Endothelial cell of umbilical vein (primary cell): Measurements from ENCODE around the gene CABLES1. TPM values are rescaled to one million over a fixed set of nuclear protein-coding genes. Genes with fewer than 3 reads are reported as not detected.

Experiments
- BruUV-seq: library from RNA; stranded (reverse); fragments of 400-500 nt; replicated peaks from 2 replicates; lab custom pipeline; 2021; lab: Mats Ljungman, UMichigan
- CTCF ChIA-PET: fragments of 300-600, 350-600 bp; sonication (Branson Sonifier 250); formaldehyde crosslinking; loops from one replicate; lab custom pipeline; 2021; ENCODE audit warnings: antibody characterized with exemption, inconsistent platforms; lab: Charles Lee
- POLR2A ChIA-PET: fragments of 300-600, 350-600 bp; sonication (Branson Sonifier 250); formaldehyde crosslinking; loops from one replicate; lab custom pipeline; 2021; ENCODE audit warnings: antibody characterized with exemption, inconsistent platforms; lab: Charles Lee
- DNase-seq: peaks from one replicate; pipeline ENCODE4 v3.0.0-alpha.2; 2011; ENCODE audit warnings: low read depth, low spot score
- FAIRE-seq: peaks from 2 replicates; lab custom pipeline; 2011; peaks lifted over from hg19 to GRCh38; lab: Jason Lieb, UNC
- H2AFZ ChIP-seq: 2 replicates; pipeline ENCODE4 v1.6.0; 2012; ENCODE audit warnings: low read depth, low read length, control low read depth, inconsistent platforms
- H3K27ac ChIP-seq: 2 replicates; pipeline ENCODE4 v1.5.1; 2011; ENCODE audit warnings: low read depth, mild to moderate bottlenecking, control low read depth, low read length, moderate library complexity; ENCODE audit not compliant: insufficient read depth
- H3K27me3 ChIP-seq, 2 experiments: 2 replicates each; pipeline versions ENCODE4 v1.6.0 to v1.6.1; 2011; ENCODE audit warnings: low read length in 2 of 2, mixed read lengths in 1 of 2; ENCODE audit not compliant: control insufficient read depth in 2 of 2, insufficient read depth in 2 of 2
- H3K36me3 ChIP-seq, 2 experiments: 2 replicates in 1 of 2; 3 replicates in 1 of 2; pipeline ENCODE4 v1.5.1; 2011; ENCODE audit warnings: low read length in 2 of 2, mild to moderate bottlenecking in 1 of 2, moderate library complexity in 1 of 2; ENCODE audit not compliant: control insufficient read depth in 2 of 2, insufficient read depth in 2 of 2; ENCODE audit errors: extremely low read depth in 1 of 2
- H3K4me1 ChIP-seq: 3 replicates; pipeline ENCODE4 v1.5.1; 2011; ENCODE audit warnings: mild to moderate bottlenecking, low read length; ENCODE audit not compliant: control insufficient read depth, insufficient read depth; ENCODE audit errors: extremely low read depth
- H3K4me2 ChIP-seq: 2 replicates; pipeline ENCODE4 v1.6.1; 2011; ENCODE audit warnings: low read length, control low read depth, mixed read lengths; ENCODE audit not compliant: insufficient read depth
- H3K4me3 ChIP-seq, 3 experiments: fragments of 200-600 bp in 1 of 3; sonication (generic), shearing (Covaris generic) in 1 of 3; replicated peaks in 1 of 3; 2 replicates each; pipeline ENCODE4 v1.5.1; 2011 to 2016; ENCODE audit warnings: control low read depth in 3 of 3, low read length in 3 of 3, mild to moderate bottlenecking in 2 of 3, inconsistent platforms in 1 of 3, low read depth in 1 of 3, moderate library complexity in 1 of 3; ENCODE audit not compliant: insufficient read depth in 1 of 3
- H3K79me2 ChIP-seq: 2 replicates; pipeline ENCODE4 v1.6.0; 2012; ENCODE audit warnings: low read length, inconsistent platforms; ENCODE audit not compliant: control insufficient read depth, insufficient read depth
- H3K9ac ChIP-seq: replicated peaks from 2 replicates; pipeline ENCODE3; 2011; ENCODE audit warnings: low read length, control low read depth; ENCODE audit not compliant: insufficient read depth; ENCODE audit errors: extremely low read depth
- H3K9me1 ChIP-seq: replicated peaks from 3 replicates; pipeline ENCODE4 v1.6.0; 2011; ENCODE audit warnings: mild to moderate bottlenecking, low read length; ENCODE audit not compliant: control insufficient read depth, insufficient read depth; ENCODE audit errors: extremely low read depth
- H3K9me3 ChIP-seq: replicated peaks from 2 replicates; pipeline ENCODE4 v1.5.1; 2012; ENCODE audit warnings: low read length, inconsistent platforms; ENCODE audit not compliant: control insufficient read depth, insufficient read depth
- H4K20me1 ChIP-seq: replicated peaks from 2 replicates; pipeline ENCODE3; 2011; ENCODE audit warnings: mild to moderate bottlenecking, low read length; ENCODE audit not compliant: control insufficient read depth, insufficient read depth; ENCODE audit errors: extremely low read depth
- CTCF ChIP-seq, 2 donors: IDR thresholded peaks; 1 replicate in 1 of 2; 2 replicates in 1 of 2; pipeline ENCODE4 v1.5.1; 2011; ENCODE audit warnings: low read length in 2 of 2, mild to moderate bottlenecking in 2 of 2, moderate library complexity in 2 of 2, control low read depth in 1 of 2, inconsistent platforms in 1 of 2, low read depth in 1 of 2; ENCODE audit not compliant: insufficient read depth in 1 of 2; ENCODE audit errors: extremely low read depth in 1 of 2
- EZH2 ChIP-seq: IDR thresholded peaks from 2 replicates; pipeline ENCODE4 v1.6.1; 2012; ENCODE audit warnings: borderline replicate concordance, low read depth, mild to moderate bottlenecking, moderate library complexity, low read length, inconsistent platforms; ENCODE audit not compliant: severe bottlenecking
- FOS ChIP-seq: IDR thresholded peaks from 2 replicates; pipeline ENCODE4 v1.6.1; 2011; ENCODE audit warnings: mild to moderate bottlenecking, low read length, moderate library complexity, borderline replicate concordance; ENCODE audit not compliant: insufficient read depth
- GATA2 ChIP-seq: IDR thresholded peaks from 2 replicates; pipeline ENCODE4 v1.7.0; 2011; ENCODE audit warnings: low read depth, mild to moderate bottlenecking, moderate library complexity, mixed read lengths, low read length; ENCODE audit not compliant: insufficient read length, insufficient read depth
- JUN ChIP-seq: IDR thresholded peaks from 2 replicates; pipeline ENCODE4 v1.6.1; 2011; ENCODE audit warnings: borderline replicate concordance, low read depth; ENCODE audit not compliant: insufficient read length, insufficient read depth
- MAX ChIP-seq: IDR thresholded peaks from 2 replicates; pipeline ENCODE4 v1.6.1; 2011; ENCODE audit not compliant: insufficient read depth, insufficient read length
- MYC ChIP-seq: IDR thresholded peaks from one replicate; pipeline ENCODE4 v1.6.1; 2011; ENCODE audit warnings: mild to moderate bottlenecking, low read depth, low read length
- POLR2A ChIP-seq: IDR thresholded peaks from 2 replicates; pipeline ENCODE4 v1.6.1; 2012; ENCODE audit warnings: low read depth, mild to moderate bottlenecking, control low read depth, low read length
- POLR2AphosphoS5 ChIP-seq: IDR thresholded peaks from 2 replicates; pipeline ENCODE4 v1.6.1; 2012; ENCODE audit warnings: low read depth, mild to moderate bottlenecking, control low read depth, low read length, moderate library complexity; ENCODE audit not compliant: insufficient read depth
- dilution Hi-C: fragments of 300-500 bp; cut with MboI; formaldehyde crosslinking; loops from one replicate; pipeline ENCODE4 v1.15.0; 2019; ENCODE audit warnings: low sequenced_read_pairs; ENCODE audit not compliant: extremely low pct_ligation_motif_present
- intact Hi-C: fragments of 100-400 bp; cut with micrococcal nuclease; formaldehyde crosslinking; loops from one replicate; pipeline ENCODE4 v1.10.0; 2022
- polyA plus RNA-seq, 4 experiments: library from polyadenylated mRNA; depleted of rRNA in 3 of 4; stranded (reverse) in 3 of 4; unstranded in 1 of 4; fragments of >200 nt; gene quantifications; 2 replicates each; pipeline versions ENCODE4 v1.2.1 to v1.2.3, GENCODE V29; 2011 to 2012; ENCODE audit warnings: missing spikeins in 1 of 4
- total RNA-seq: library from RNA; stranded (reverse); gene quantifications from 2 replicates; pipeline ENCODE4 v1.2.3, GENCODE V29; 2021

The CABLES1 gene
- total and polyA plus RNA-seq, 2 donors (not counting 3 experiments of a cell fraction or from before 2014, with no cell fraction given) = 40.2 to 71.1 TPM

DNA sequence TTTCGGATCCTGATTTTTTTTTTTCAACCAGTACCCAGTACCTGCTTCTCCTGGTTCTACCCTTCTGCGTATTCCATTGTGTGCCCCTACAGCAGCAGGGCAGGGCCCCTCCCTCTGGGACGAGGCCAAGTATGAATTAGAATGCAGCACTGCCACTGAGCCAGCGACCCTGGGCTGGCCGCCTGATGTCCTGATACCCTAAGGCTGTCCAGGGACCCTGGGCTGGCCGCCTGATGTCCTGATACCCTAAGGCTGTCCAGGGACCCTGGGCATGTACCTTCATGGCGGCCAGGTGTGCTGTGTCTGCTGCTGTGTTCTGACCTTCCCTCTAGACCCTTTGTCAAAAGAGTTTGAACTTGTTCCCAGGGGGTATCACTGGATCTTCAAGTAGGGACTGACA is 42.9 kb downstream of the CABLES1 start:
- H3K27ac ChIP-seq = no peak overlapping the region
- ChIA-PET CTCF (interaction anchor here (2.4 kb wide), 1 partner anchor 11 kb away, joined by 7 read pairs; no protein-coding TSS in a partner anchor), POLR2A (no interaction called here)
- no TSS peak for BruUV-seq
- no peaks in the 10 kb centered on the region for H3K9me3 ChIP-seq
- H3K79me2 ChIP-seq = peaks cover 29% of the 10 kb centered on the region
- no peak overlapping the region for H3K9ac ChIP-seq
- dilution Hi-C loops = no loop called here
- H3K36me3 ChIP-seq = peaks cover 0 to 16% of the 10 kb centered on the region in 2 experiments
- intact Hi-C loops = no loop called here
- H3K4me1 ChIP-seq = peaks cover 15% of the 10 kb centered on the region
- TF ChIP-seq POLR2A = no peak
- no peak for TF ChIP-seq MAX
- TF ChIP-seq GATA2 = no peak
- TF ChIP-seq JUN = no peak
- no peak for TF ChIP-seq POLR2AphosphoS5
- no peak for TF ChIP-seq MYC
- TF ChIP-seq EZH2 = no peak
- TF ChIP-seq CTCF (IDR thresholded peaks at IDR 0.05; ENCODE audit: extremely low read depth in 1 of 2, insufficient read depth in 1 of 2, low read depth in 1 of 2, low read length in 2 of 2) = no peak
- no peak for TF ChIP-seq FOS
- no peak for DNase-seq
- H3K9me1 ChIP-seq = no peaks in the 10 kb centered on the region
- no peak overlapping the region for H3K4me3 ChIP-seq
- H3K4me2 ChIP-seq = no peak overlapping the region
- H3K27me3 ChIP-seq = no peaks in the 10 kb centered on the region
- FAIRE-seq = peak; percentile 12
- no peak overlapping the region for H2AFZ ChIP-seq
- peaks cover 2% of the 10 kb centered on the region for H4K20me1 ChIP-seq
